Activated T-cell treated with anti-CD3 and anti-CD28 coated beads, Interleukin-2, amount 50 U/mL, for 24 hours (primary cell): Measurements from ENCODE around the gene DCP2.

ENCODE experiments used
- DNase-seq: peaks from one replicate; pipeline ENCODE4 v3.0.0-alpha.2; 2020
- H3K27ac Mint-ChIP-seq: 2 replicates; pipeline ENCODE4 v1.8.0; 2020; ENCODE audit warnings: mild to moderate bottlenecking, mixed read lengths
- H3K27me3 Mint-ChIP-seq: 2 replicates; pipeline ENCODE4 v1.8.0; 2020; ENCODE audit warnings: mixed read lengths
- H3K36me3 Mint-ChIP-seq: 2 replicates; pipeline ENCODE4 v1.8.0; 2020; ENCODE audit warnings: low read depth, mixed read lengths
- H3K4me1 Mint-ChIP-seq: 2 replicates; pipeline ENCODE4 v1.8.0; 2020; ENCODE audit warnings: low read depth, mixed read lengths
- H3K4me3 Mint-ChIP-seq: 2 replicates; pipeline ENCODE4 v1.8.0; 2020; ENCODE audit warnings: mild to moderate bottlenecking, moderate library complexity, mixed read lengths
- H3K9me3 Mint-ChIP-seq: 2 replicates; pipeline ENCODE4 v1.8.0; 2020; ENCODE audit warnings: mixed read lengths

Gene DCP2

DNA sequence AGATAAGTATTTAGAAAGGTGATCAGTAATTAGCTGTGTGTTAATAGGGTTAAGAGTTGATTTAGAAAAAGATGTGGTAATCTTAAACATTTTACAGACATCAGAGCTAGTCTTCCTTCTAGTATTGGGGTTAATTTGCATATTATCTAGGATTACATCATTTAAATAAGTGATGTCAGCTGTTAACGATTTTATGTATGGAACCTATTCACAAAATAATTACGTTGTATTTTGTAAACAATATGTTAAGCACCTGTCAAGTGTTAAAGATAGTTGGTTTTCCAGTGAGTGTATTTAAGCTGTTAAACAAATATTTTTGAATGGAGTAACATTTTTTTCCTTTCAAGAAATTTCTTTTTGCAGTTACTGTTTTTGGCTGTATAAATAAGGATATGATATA, 2.2 kb downstream of the DCP2 start:
- Mint-ChIP-seq H3K4me3 (peak overlapping the region; percentile 98), H3K4me1 (peaks cover 66% of the 10 kb centered on the region), H3K27ac (peak overlapping the region; percentile 98), H3K27me3 (no peaks in the 10 kb centered on the region), H3K36me3 (peaks cover 57% of the 10 kb centered on the region), H3K9me3 (no peaks in the 10 kb centered on the region)
- no peak for DNase-seq

DNA sequence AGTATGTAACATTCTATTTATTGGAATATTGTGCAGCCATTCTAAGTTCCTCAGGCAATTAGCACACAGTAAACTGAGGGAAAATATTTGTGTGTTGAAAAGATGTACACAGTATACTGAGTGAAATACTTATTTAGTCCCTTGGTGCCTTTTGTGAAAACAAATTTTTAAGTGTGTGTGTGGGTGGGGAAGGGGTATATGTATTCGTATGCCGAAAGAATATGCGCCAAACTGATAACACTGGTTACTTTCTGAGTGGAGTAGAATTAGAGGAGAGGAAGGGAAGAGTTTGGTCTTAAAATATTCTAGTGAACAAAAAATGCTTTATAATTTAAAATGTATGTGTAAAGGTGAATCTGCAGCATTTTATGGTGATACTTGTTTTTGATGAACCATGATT, 3.1 kb downstream of the DCP2 start:
- Mint-ChIP-seq H3K4me3 (peak overlapping the region; percentile 98), H3K27ac (peak overlapping the region; percentile 74), H3K9me3 (no peaks in the 10 kb centered on the region), H3K4me1 (peaks cover 74% of the 10 kb centered on the region), H3K36me3 (peaks cover 62% of the 10 kb centered on the region), H3K27me3 (no peaks in the 10 kb centered on the region)
- DNase-seq = no peak

DNA sequence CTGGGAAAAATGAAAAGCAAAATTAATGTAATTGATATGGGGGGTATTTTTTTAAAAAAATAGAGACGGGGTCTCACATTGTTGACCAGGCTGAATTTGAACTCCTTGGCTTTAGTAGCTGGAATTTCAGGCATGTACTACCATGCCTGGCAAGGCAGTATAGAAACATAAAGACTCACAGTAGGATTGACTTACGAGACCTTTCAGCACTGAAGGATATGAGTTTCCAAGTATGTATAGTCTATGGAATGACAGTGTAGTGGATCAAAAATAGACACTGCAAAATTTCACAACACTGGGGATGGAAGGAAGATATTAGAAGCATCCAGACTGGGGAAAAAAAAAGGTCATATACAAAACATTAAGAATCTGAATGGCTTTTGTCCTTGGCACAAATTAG, 6.8 kb downstream of the DCP2 start:
- Mint-ChIP-seq H3K9me3 (no peaks in the 10 kb centered on the region), H3K4me1 (peaks cover 73% of the 10 kb centered on the region), H3K27ac (no peak overlapping the region), H3K36me3 (peaks cover 55% of the 10 kb centered on the region), H3K4me3 (no peak overlapping the region), H3K27me3 (no peaks in the 10 kb centered on the region)
- DNase-seq = no peak

DNA sequence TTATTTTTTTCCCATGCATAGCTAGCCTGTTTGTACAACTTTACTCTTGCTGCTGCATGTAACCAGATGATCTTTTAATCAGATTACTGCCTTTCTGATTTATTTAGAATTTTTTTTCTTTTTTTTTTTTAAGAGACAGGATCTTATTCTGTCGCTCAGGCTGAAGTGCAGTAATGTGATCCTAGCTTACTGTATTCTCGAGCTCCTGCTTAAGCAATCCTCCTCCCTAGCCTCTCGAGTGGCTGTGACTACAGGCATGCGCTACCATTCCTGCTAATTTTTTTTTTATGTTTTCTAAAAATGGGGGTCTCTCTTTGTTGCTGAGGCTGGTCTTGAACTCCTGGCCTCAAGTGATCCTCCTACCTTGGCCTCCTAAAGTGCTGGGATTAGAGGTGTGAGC, 9.6 kb downstream of the DCP2 start:
- Mint-ChIP-seq H3K9me3 (no peaks in the 10 kb centered on the region), H3K4me1 (peaks cover 73% of the 10 kb centered on the region), H3K27me3 (no peaks in the 10 kb centered on the region), H3K36me3 (peaks cover 67% of the 10 kb centered on the region), H3K27ac (no peak overlapping the region), H3K4me3 (no peak overlapping the region)
- no peak for DNase-seq

DNA sequence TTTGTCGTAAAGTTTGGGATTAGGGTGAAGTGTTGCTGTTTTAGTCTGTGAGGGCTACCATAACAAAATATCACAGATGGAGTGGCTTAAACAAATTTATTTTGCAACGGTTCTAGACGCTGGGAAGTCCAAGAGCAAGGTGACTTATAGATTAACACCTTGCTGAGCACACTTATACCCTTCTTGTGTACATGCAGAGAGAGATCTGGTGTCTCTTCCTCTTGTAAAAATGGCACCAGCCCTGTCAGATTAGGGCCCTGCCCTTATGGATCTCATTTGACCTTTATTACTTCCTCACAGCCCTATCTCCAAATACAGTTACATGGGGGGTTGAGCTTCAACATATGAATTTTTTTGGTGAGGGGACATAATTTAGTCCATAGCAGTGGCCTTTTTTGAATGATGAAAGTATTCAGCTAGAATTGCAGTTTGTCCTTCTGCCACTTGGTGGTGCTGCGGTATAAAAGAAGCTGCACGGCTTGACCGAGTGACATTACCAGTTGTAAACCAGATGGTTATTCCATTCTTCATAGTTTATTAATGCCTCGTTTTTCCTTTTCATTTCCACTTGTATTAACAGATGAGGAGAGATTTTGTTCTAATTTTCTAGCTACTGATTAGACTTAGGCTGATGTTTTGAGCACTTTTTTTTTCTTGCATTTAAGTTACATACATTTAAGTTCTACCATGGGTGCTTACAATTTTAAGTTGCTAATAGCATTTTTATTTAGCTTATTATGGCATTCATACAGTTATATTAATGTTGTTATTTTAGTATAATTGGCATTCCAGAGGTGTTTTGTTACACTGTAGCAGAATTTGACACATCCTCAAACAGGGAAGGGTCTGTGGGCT, 19.4 kb downstream of the DCP2 start:
- Mint-ChIP-seq H3K9me3 (no peaks in the 10 kb centered on the region), H3K36me3 (peaks cover 74% of the 10 kb centered on the region), H3K4me1 (peaks cover 29% of the 10 kb centered on the region), H3K27me3 (no peaks in the 10 kb centered on the region), H3K4me3 (no peak overlapping the region), H3K27ac (peak overlapping the region; percentile 26)
- peak; percentile 78 for DNase-seq

DNA sequence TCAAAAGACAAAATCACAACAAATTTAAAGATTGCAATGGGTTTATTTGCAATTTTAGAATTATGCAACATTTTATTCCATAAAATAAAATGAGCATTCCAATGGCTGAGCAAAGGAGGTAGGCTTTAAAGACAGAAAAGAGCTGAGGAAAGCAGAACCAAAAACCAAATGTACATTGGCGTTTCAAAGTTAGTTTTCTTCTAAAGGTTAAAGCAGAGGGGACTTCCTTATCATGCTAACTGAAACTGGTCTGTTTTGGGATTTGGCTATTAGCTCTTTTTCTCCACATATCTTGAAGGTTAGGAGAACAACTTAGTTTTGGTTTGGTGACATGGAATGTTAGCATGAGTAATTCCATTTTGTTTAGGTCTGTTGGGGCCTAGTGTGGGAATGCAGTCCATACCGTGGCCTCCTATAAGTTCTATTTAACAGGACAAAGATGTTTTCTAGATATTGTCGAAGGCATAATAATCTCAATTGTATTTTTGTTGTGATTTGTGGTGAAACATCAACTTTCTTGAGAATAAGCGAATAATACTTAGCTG, 20.3 kb downstream of the DCP2 start:
- H3K4me1 Mint-ChIP-seq = peaks cover 22% of the 10 kb centered on the region
- no peaks in the 10 kb centered on the region for H3K27me3 Mint-ChIP-seq
- no peak overlapping the region for H3K27ac Mint-ChIP-seq
- H3K36me3 Mint-ChIP-seq = peaks cover 78% of the 10 kb centered on the region
- no peak overlapping the region for H3K4me3 Mint-ChIP-seq
- DNase-seq = no peak
- H3K9me3 Mint-ChIP-seq = no peaks in the 10 kb centered on the region

DNA sequence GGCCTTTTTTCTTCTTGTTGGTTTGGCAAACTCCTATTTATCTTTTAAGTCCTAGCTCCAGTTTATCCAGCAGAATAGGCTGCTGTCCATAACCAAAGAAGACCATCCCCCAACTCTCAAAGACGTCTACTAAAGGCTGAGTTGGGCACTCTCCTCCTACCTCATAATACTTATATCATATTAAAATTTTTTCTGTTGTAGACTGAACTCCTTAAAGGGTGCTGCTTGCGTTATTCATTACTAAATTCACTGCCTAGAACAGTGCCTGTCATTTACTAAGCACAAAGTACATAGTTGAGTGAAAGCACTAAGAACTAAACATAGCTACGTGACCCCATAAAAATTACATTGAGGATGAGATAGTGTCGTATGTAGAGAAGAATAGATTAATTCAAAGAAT, 21.7 kb downstream of the DCP2 start:
- Mint-ChIP-seq H3K4me1 (peaks cover 20% of the 10 kb centered on the region), H3K9me3 (no peaks in the 10 kb centered on the region), H3K36me3 (peaks cover 77% of the 10 kb centered on the region), H3K27ac (no peak overlapping the region), H3K27me3 (no peaks in the 10 kb centered on the region), H3K4me3 (no peak overlapping the region)
- no peak for DNase-seq

DNA sequence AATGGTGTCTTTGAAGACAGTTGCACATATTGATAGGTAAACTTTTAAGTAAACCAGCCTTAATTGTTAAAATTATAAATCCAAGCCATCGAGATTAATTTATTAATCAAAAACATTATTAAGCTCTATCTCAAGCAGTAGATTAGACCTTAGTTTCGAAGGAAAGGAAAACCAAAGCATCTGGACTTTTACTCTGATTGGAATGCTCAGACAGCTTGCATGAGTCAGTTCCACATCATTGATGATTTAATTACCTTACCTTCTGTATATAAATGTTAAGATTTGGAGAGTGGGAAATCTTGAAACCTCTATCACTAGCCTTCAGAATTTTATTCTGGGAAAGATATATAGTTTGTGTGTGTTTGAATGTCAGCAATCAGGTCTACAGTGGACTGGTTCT, 23.9 kb downstream of the DCP2 start:
- DNase-seq = no peak
- peaks cover 25% of the 10 kb centered on the region for H3K4me1 Mint-ChIP-seq
- H3K27ac Mint-ChIP-seq = no peak overlapping the region
- H3K27me3 Mint-ChIP-seq = no peaks in the 10 kb centered on the region
- H3K9me3 Mint-ChIP-seq = no peaks in the 10 kb centered on the region
- H3K4me3 Mint-ChIP-seq = no peak overlapping the region
- peaks cover 79% of the 10 kb centered on the region for H3K36me3 Mint-ChIP-seq

DNA sequence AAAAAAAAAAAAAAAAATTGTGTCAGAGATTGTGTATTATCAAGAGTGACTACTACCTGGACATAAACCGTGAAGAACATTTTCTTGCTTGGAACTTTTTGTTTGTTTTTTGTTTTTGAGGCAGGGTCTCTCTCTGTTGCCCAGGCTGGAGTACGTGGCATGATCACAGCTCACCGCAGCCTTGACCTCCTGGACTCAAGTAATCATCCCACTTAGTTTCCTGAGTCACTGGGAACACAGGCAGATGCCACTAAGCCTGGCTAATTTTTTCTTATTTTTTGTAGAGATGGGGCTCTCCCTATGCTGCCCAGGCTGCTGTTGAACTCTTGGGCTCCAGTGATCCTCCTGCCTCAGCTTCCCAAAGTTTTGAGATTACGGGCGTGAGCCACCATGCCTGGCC, 25.8 kb downstream of the DCP2 start:
- no peaks in the 10 kb centered on the region for H3K27me3 Mint-ChIP-seq
- H3K4me3 Mint-ChIP-seq = no peak overlapping the region
- no peaks in the 10 kb centered on the region for H3K9me3 Mint-ChIP-seq
- DNase-seq = no peak
- no peak overlapping the region for H3K27ac Mint-ChIP-seq
- peaks cover 21% of the 10 kb centered on the region for H3K4me1 Mint-ChIP-seq
- H3K36me3 Mint-ChIP-seq = peaks cover 70% of the 10 kb centered on the region

DNA sequence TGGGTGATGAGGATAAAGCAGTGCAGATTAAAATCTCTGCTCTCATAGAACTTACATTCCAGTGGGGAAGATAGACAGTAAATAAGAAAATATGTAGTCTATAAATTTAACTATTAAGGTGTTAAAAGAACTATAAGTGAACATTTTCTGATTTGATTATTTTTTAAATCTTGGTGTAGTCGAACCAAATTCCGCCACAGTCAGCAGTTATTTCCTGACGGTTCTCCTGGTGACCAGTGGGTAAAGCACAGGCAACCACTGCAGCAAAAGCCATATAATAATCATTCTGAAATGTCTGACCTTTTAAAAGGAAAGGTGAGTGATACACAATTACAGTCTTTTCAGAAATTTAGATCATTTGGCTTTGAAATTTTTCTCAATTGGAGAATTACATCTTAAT, 27.2 kb downstream of the DCP2 start:
- no peaks in the 10 kb centered on the region for H3K9me3 Mint-ChIP-seq
- H3K27ac Mint-ChIP-seq = no peak overlapping the region
- peaks cover 75% of the 10 kb centered on the region for H3K36me3 Mint-ChIP-seq
- no peak overlapping the region for H3K4me3 Mint-ChIP-seq
- DNase-seq = no peak
- H3K27me3 Mint-ChIP-seq = no peaks in the 10 kb centered on the region
- peaks cover 18% of the 10 kb centered on the region for H3K4me1 Mint-ChIP-seq

DNA sequence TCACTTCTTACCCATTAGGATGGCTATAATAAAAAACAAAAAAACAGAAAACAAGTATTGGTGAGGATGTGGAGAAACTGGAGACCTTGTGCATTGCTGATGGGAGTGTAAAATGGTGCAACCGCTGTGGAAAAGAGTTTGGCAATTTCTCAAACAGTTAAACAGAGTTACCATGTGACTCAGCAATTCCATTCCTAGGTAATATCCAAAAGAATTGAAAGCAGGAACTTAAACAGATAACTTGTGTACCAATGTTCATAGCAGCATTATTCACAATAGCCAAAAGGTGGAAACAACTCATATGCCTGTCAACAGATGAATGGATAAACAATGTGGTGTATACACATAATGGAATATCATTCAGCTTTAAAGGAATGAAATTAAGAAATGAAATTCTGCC, 28.9 kb downstream of the DCP2 start:
- DNase-seq = no peak
- Mint-ChIP-seq H3K27ac (no peak overlapping the region), H3K9me3 (no peaks in the 10 kb centered on the region), H3K4me3 (no peak overlapping the region), H3K36me3 (peaks cover 84% of the 10 kb centered on the region), H3K27me3 (no peaks in the 10 kb centered on the region), H3K4me1 (peaks cover 17% of the 10 kb centered on the region)

DNA sequence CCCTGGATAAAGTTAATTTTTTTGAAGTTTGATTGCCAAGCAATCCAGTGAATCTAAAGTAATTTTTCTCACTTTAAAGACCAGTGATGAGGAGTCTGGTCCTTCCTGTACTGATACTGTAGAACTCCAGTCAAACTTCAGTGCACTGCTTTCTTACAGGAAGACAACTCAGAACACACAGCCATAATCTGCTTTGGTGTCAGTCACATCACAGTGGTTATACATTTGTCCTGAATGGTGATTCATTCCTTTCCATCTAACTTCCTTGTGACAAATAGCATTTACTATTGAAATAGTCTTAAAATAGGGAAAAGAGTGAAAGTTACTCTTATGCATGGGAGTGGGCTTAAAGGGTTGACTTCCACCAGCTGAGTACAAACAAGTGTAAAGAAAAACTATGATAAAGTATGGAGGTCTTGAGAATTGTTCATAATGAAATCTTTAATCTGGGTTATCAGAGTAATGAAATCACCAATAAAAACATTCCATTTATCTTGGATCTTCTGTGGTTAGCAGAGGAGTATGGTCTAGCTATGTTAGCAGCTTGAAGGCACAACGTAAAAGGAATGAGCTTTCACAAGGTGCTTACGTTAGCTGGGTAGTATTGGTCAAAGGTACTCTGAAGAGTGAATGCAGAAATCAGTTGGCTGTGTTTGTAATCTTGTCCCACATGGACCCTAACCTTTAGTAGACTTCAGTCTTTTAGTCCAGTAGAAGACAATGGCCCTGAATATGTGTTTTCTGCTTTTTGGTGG, 41.5 kb downstream of the DCP2 start:
- no peaks in the 10 kb centered on the region for H3K9me3 Mint-ChIP-seq
- DNase-seq = no peak
- no peaks in the 10 kb centered on the region for H3K27me3 Mint-ChIP-seq
- H3K27ac Mint-ChIP-seq = peak overlapping the region; percentile 47
- H3K4me3 Mint-ChIP-seq = no peak overlapping the region
- peaks cover 85% of the 10 kb centered on the region for H3K36me3 Mint-ChIP-seq
- peaks cover 64% of the 10 kb centered on the region for H3K4me1 Mint-ChIP-seq

DNA sequence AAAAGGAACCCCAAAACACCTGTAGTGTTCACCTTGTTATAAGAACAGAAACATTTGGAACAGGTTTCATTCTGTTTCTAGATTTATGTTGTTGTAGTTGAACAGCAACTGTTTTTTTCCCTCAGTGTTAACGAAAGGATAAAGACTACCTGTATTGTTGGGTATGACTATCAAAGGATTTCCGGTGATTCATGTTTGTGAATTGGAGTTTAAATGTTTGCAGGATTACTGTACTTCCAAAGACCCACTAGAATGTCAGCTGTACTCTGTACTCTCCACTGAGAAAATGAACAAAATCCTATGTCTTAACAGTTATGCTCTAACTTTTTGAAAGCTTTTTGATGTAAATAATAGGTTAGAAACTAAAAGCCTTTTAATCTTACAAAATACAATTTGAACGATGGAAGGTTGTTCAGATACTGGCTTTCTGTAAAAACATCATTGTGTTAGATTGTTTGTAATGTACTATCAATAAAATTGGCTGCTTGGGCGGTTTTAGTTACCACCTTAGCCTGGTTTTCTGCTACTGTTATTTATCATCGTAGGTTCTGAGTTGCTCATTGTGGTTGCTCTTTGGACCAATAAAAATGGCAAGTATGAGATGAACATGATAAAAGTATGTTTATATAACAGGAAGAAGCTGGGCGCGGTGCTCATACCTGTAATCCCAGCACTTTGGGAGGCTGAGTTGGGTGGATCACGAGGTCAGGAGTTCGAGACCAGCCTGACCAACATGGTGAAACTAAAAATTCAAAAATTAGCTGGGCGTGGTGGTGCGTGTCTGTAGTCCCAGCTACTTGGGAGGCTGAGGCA, 44.1 kb downstream of the DCP2 start:
- no peak for DNase-seq
- Mint-ChIP-seq H3K9me3 (no peaks in the 10 kb centered on the region), H3K4me1 (peaks cover 74% of the 10 kb centered on the region), H3K4me3 (no peak overlapping the region), H3K36me3 (peaks cover 77% of the 10 kb centered on the region), H3K27me3 (no peaks in the 10 kb centered on the region), H3K27ac (peak overlapping the region; percentile 76)

DNA sequence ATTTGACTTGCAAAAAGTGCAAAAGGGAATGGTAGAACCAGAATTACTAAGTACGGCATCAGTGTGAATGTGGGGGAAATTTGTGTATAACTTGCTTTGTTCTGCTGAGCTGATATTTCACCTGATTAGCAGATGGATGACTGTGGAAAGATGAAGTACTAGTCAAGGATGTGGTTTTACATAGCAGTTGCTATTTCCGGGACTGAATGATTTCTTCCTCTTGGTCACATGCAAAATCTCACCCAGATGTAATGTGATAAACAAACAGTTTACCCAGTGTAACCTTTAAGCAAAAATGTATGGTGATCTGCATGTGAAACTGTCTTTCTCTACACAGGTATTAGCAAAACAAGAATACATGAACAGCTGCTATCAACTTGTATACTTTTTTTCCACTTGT, 46.1 kb downstream of the DCP2 start:
- H3K27me3 Mint-ChIP-seq = no peaks in the 10 kb centered on the region
- H3K36me3 Mint-ChIP-seq = peaks cover 83% of the 10 kb centered on the region
- no peaks in the 10 kb centered on the region for H3K9me3 Mint-ChIP-seq
- H3K27ac Mint-ChIP-seq = peak overlapping the region; percentile 81
- no peak overlapping the region for H3K4me3 Mint-ChIP-seq
- peaks cover 66% of the 10 kb centered on the region for H3K4me1 Mint-ChIP-seq
- no peak for DNase-seq
